ENCODE results near the gene AUTS2. TPM values are rescaled to one million over a fixed set of nuclear protein-coding genes. Genes with fewer than 3 reads are reported as not detected.

The AUTS2 gene
- total RNA-seq, 1 donor from 2014 or later, result 9.9 TPM

GRCh38 chr7:69847921-69848612, 249.8 kb downstream of the AUTS2 start:
- no peak for DNase-seq (ENCODE audit: low read depth)
- no peak for TF ChIP-seq CTCF (IDR thresholded peaks at IDR 0.05; ENCODE audit: insufficient read depth, low read length, poor library complexity, severe bottlenecking)

GRCh38 chr7:69849268-69849667, 251.0 kb downstream of the AUTS2 start:
- no peak overlapping the region for H3K4me3 ChIP-seq (ENCODE audit: low read depth, low read length)
- no peak for TF ChIP-seq CTCF (IDR thresholded peaks at IDR 0.05; ENCODE audit: insufficient read depth, low read length, poor library complexity, severe bottlenecking)
- no peaks in the 10 kb centered on the region for H3K27me3 ChIP-seq (ENCODE audit: control insufficient read depth, insufficient read depth, low read length)
- DNase-seq (ENCODE audit: low read depth), result no peak
- no peaks in the 10 kb centered on the region for H3K36me3 ChIP-seq (ENCODE audit: control insufficient read depth, insufficient read depth, low read length)

More at GRCh38 chr7:69847921-69848612, 249.8 kb downstream of the AUTS2 start:
- Histone ChIP-seq H3K36me3 (ENCODE audit: control insufficient read depth, insufficient read depth, low read length) (no peaks in the 10 kb centered on the region), H3K4me3 (ENCODE audit: low read depth, low read length) (no peak overlapping the region), H3K27me3 (ENCODE audit: control insufficient read depth, insufficient read depth, low read length) (no peaks in the 10 kb centered on the region)

- no peak for DNase-seq (ENCODE audit: low read depth)
- Histone ChIP-seq H3K4me3 (ENCODE audit: low read depth, low read length) (no peak overlapping the region), H3K27me3 (ENCODE audit: control insufficient read depth, insufficient read depth, low read length) (no peaks in the 10 kb centered on the region), H3K36me3 (ENCODE audit: control insufficient read depth, insufficient read depth, low read length) (no peaks in the 10 kb centered on the region)
- no peak for TF ChIP-seq CTCF (IDR thresholded peaks at IDR 0.05; ENCODE audit: insufficient read depth, low read length, poor library complexity, severe bottlenecking)
Observed at GRCh38 chr7:69857014-69857413, 258.7 kb downstream of the AUTS2 start.

- Histone ChIP-seq H3K36me3 (ENCODE audit: control insufficient read depth, insufficient read depth, low read length) (no peaks in the 10 kb centered on the region), H3K27me3 (ENCODE audit: control insufficient read depth, insufficient read depth, low read length) (no peaks in the 10 kb centered on the region), H3K4me3 (ENCODE audit: low read depth, low read length) (no peak overlapping the region)
- DNase-seq (ENCODE audit: low read depth), result no peak
- no peak for TF ChIP-seq CTCF (IDR thresholded peaks at IDR 0.05; ENCODE audit: insufficient read depth, low read length, poor library complexity, severe bottlenecking)
Observed at GRCh38 chr7:69858471-69858870, 260.2 kb downstream of the AUTS2 start.

GRCh38 chr7:69859342-69859741, 261.1 kb downstream of the AUTS2 start:
- no peak for DNase-seq (ENCODE audit: low read depth)

More at GRCh38 chr7:69859342-69859741, 261.1 kb downstream of the AUTS2 start:
- no peaks in the 10 kb centered on the region for H3K36me3 ChIP-seq (ENCODE audit: control insufficient read depth, insufficient read depth, low read length)
- no peaks in the 10 kb centered on the region for H3K27me3 ChIP-seq (ENCODE audit: control insufficient read depth, insufficient read depth, low read length)
- no peak overlapping the region for H3K4me3 ChIP-seq (ENCODE audit: low read depth, low read length)
- TF ChIP-seq CTCF (IDR thresholded peaks at IDR 0.05; ENCODE audit: insufficient read depth, low read length, poor library complexity, severe bottlenecking), result no peak

All from kidney epithelial cell (primary cell).